Neural progenitor cell (in vitro differentiated cells): ENCODE measurements around the gene TSPAN2. TPM values are rescaled to one million over a fixed set of nuclear protein-coding genes. Genes with fewer than 3 reads are reported as not detected.

ENCODE experiments used
- DNase-seq: peaks from one replicate; pipeline ENCODE4 v3.0.0-alpha.2; 2016; ENCODE audit warnings: low spot score
- H2AFZ ChIP-seq: fragments of 200-600 bp; sonication (generic); replicated peaks from 2 replicates; pipeline ENCODE4 v1.6.1; 2016; ENCODE audit warnings: antibody characterized with exemption
- H3F3A ChIP-seq: fragments of 200-600 bp; sonication (generic); 2 replicates; pipeline ENCODE4 v1.6.1; 2016; ENCODE audit warnings: antibody characterized with exemption, low read depth
- H3K27ac ChIP-seq: fragments of 200-600 bp; sonication (generic); 2 replicates; pipeline ENCODE4 v1.5.1; 2016; ENCODE audit warnings: mild to moderate bottlenecking
- H3K27me3 ChIP-seq: fragments of 200-600 bp; sonication (generic); 2 replicates; pipeline ENCODE4 v1.6.1; 2016; ENCODE audit warnings: mild to moderate bottlenecking, moderate library complexity
- H3K36me3 ChIP-seq: fragments of 200-600 bp; sonication (generic); 2 replicates; pipeline ENCODE4 v1.5.1; 2016
- H3K4me1 ChIP-seq: fragments of 200-600 bp; sonication (generic); 2 replicates; pipeline ENCODE4 v1.6.1; 2016; ENCODE audit warnings: mixed run types
- H3K4me2 ChIP-seq: fragments of 200-600 bp; sonication (generic); 2 replicates; pipeline ENCODE4 v1.6.1; 2016
- H3K4me3 ChIP-seq: fragments of 200-600 bp; sonication (generic); 2 replicates; pipeline ENCODE4 v1.5.1; 2016
- H3K79me2 ChIP-seq: fragments of 200-600 bp; sonication (generic); 2 replicates; pipeline ENCODE4 v1.6.1; 2016; ENCODE audit warnings: low read depth
- H3K9ac ChIP-seq: fragments of 200-600 bp; sonication (generic); 2 replicates; pipeline ENCODE4 v1.6.1; 2016
- H3K9me3 ChIP-seq: fragments of 200-600 bp; sonication (generic); 2 replicates; pipeline ENCODE4 v1.5.1; 2016; ENCODE audit warnings: low read depth
- H4K20me1 ChIP-seq: fragments of 200-600 bp; sonication (generic); 2 replicates; pipeline ENCODE4 v1.6.1; 2016; ENCODE audit warnings: low read depth
- H3K27ac Mint-ChIP-seq: 3 replicates; pipeline ENCODE4 v1.8.0; 2021; ENCODE audit warnings: mixed read lengths
- H3K27me3 Mint-ChIP-seq: 2 replicates; pipeline ENCODE4 v1.8.0; 2022; ENCODE audit warnings: low read depth, mild to moderate bottlenecking, inconsistent platforms, moderate library complexity, mixed read lengths; ENCODE audit not compliant: insufficient read depth
- H3K36me3 Mint-ChIP-seq: 3 replicates; pipeline ENCODE4 v1.8.0; 2021; ENCODE audit warnings: mixed read lengths
- H3K4me1 Mint-ChIP-seq: 3 replicates; pipeline ENCODE4 v1.8.0; 2021; ENCODE audit warnings: mixed read lengths
- H3K4me3 Mint-ChIP-seq: 3 replicates; pipeline ENCODE4 v1.8.0; 2021; ENCODE audit warnings: mild to moderate bottlenecking, moderate library complexity, mixed read lengths
- H3K9me3 Mint-ChIP-seq: 3 replicates; pipeline ENCODE4 v1.8.0; 2020; ENCODE audit warnings: mixed read lengths
- CTCF ChIP-seq: fragments of 200-600 bp; sonication (generic); IDR thresholded peaks from 2 replicates; pipeline ENCODE4 v1.5.1; 2017; ENCODE audit warnings: antibody characterized with exemption, mild to moderate bottlenecking
- EZH2 ChIP-seq: fragments of 200-600 bp; sonication (generic); IDR thresholded peaks from 2 replicates; pipeline ENCODE4 v1.6.1; 2017; ENCODE audit warnings: antibody characterized with exemption, mild to moderate bottlenecking, moderate library complexity
- EZH2phosphoT487 ChIP-seq: fragments of 200-600 bp; sonication (generic); IDR thresholded peaks from 2 replicates; pipeline ENCODE4 v1.6.1; 2017; ENCODE audit warnings: antibody characterized with exemption
- total RNA-seq: library from RNA; depleted of rRNA; stranded (reverse); fragments of >200 nt; gene quantifications from 2 replicates; pipeline ENCODE4 v1.2.3, GENCODE V29; 2015; ENCODE audit warnings: low replicate concordance

TSPAN2 gene
- total RNA-seq, 1 donor from 2014 or later, result 19.7 TPM

- Histone ChIP-seq H4K20me1 (no peaks in the 10 kb centered on the region), H3F3A (no peaks in the 10 kb centered on the region), H3K9me3 (no peaks in the 10 kb centered on the region), H3K36me3 (no peaks in the 10 kb centered on the region), H3K4me1 (peaks cover 9% of the 10 kb centered on the region), H3K4me3 (no peak overlapping the region), H3K9ac (no peak overlapping the region), H2AFZ (no peak overlapping the region), H3K4me2 (no peak overlapping the region), H3K27ac (no peak overlapping the region), H3K79me2 (no peaks in the 10 kb centered on the region), H3K27me3 (no peaks in the 10 kb centered on the region)
- H3K4me1 Mint-ChIP-seq, result peaks cover 20% of the 10 kb centered on the region
- H3K27ac Mint-ChIP-seq, result no peak overlapping the region
- no peaks in the 10 kb centered on the region for H3K9me3 Mint-ChIP-seq
- TF ChIP-seq EZH2 (no peak), CTCF (no peak), EZH2phosphoT487 (no peak)
- no peaks in the 10 kb centered on the region for H3K27me3 Mint-ChIP-seq
- no peaks in the 10 kb centered on the region for H3K36me3 Mint-ChIP-seq
- no peak for DNase-seq
- H3K4me3 Mint-ChIP-seq, result no peak overlapping the region
Observed at GRCh38 chr1:115077984-115078330, 11.3 kb downstream of the TSPAN2 start.

- H3K4me1 Mint-ChIP-seq, result peaks cover 20% of the 10 kb centered on the region
- Histone ChIP-seq H3K27ac (no peak overlapping the region), H3K9ac (no peak overlapping the region), H3F3A (no peaks in the 10 kb centered on the region), H4K20me1 (no peaks in the 10 kb centered on the region), H3K9me3 (no peaks in the 10 kb centered on the region), H3K79me2 (no peaks in the 10 kb centered on the region), H3K27me3 (no peaks in the 10 kb centered on the region), H3K4me1 (peaks cover 9% of the 10 kb centered on the region), H2AFZ (no peak overlapping the region), H3K4me3 (no peak overlapping the region), H3K36me3 (no peaks in the 10 kb centered on the region), H3K4me2 (no peak overlapping the region)
- no peaks in the 10 kb centered on the region for H3K9me3 Mint-ChIP-seq
- TF ChIP-seq EZH2phosphoT487 (no peak), CTCF (no peak), EZH2 (no peak)
- no peak overlapping the region for H3K4me3 Mint-ChIP-seq
- no peaks in the 10 kb centered on the region for H3K27me3 Mint-ChIP-seq
- no peak overlapping the region for H3K27ac Mint-ChIP-seq
- no peak for DNase-seq
- H3K36me3 Mint-ChIP-seq, result no peaks in the 10 kb centered on the region
Observed at GRCh38 chr1:115077286-115077983, 11.9 kb downstream of the TSPAN2 start.

GRCh38 chr1:115076384-115076915 lies 12.9 kb downstream of the TSPAN2 start:
- no peaks in the 10 kb centered on the region for H3K27me3 Mint-ChIP-seq
- no peak overlapping the region for H3K27ac Mint-ChIP-seq
- H3K36me3 ChIP-seq, result no peaks in the 10 kb centered on the region
- H3K4me1 Mint-ChIP-seq, result peaks cover 29% of the 10 kb centered on the region
- H3K4me1 ChIP-seq, result peaks cover 19% of the 10 kb centered on the region
- TF ChIP-seq EZH2phosphoT487, result no peak
- TF ChIP-seq CTCF, result no peak
- no peak for TF ChIP-seq EZH2
- no peak overlapping the region for H2AFZ ChIP-seq
- H3K27ac ChIP-seq, result no peak overlapping the region
- no peaks in the 10 kb centered on the region for H3K79me2 ChIP-seq
- H4K20me1 ChIP-seq, result no peaks in the 10 kb centered on the region
- no peak overlapping the region for H3K9ac ChIP-seq
- H3K4me3 ChIP-seq, result no peak overlapping the region
- DNase-seq, result no peak
- H3K9me3 ChIP-seq, result no peaks in the 10 kb centered on the region
- H3K4me3 Mint-ChIP-seq, result no peak overlapping the region
- no peaks in the 10 kb centered on the region for H3K9me3 Mint-ChIP-seq
- H3K4me2 ChIP-seq, result no peak overlapping the region
- H3K36me3 Mint-ChIP-seq, result no peaks in the 10 kb centered on the region
- peaks cover 5% of the 10 kb centered on the region for H3F3A ChIP-seq
- H3K27me3 ChIP-seq, result no peaks in the 10 kb centered on the region
